Fibroblast of lung (primary cell): ENCODE measurements around the gene CHAF1B. TPM values are rescaled to one million over a fixed set of nuclear protein-coding genes. Genes with fewer than 3 reads are reported as not detected.

ENCODE experiments used
- DNase-seq, 2 donors: peaks; one replicate each; pipeline versions ENCODE4 v3.0.0 to v3.0.0-alpha.2; 2010; ENCODE audit warnings: low read depth in 2 of 2
- H2AFZ ChIP-seq: 2 replicates; pipeline ENCODE4 v1.5.1; 2012; ENCODE audit warnings: low read length, control low read depth, inconsistent platforms
- H3K27ac ChIP-seq: 2 replicates; pipeline ENCODE4 v1.5.1; 2011; ENCODE audit warnings: low read length, control low read depth; ENCODE audit not compliant: insufficient read depth
- H3K27me3 ChIP-seq: 2 replicates; pipeline ENCODE4 v1.5.1; 2011; ENCODE audit warnings: mild to moderate bottlenecking, low read length; ENCODE audit not compliant: control insufficient read depth, insufficient read depth
- H3K36me3 ChIP-seq: 2 replicates; pipeline ENCODE4 v1.5.1; 2011; ENCODE audit warnings: low read length; ENCODE audit not compliant: control insufficient read depth, insufficient read depth
- H3K4me1 ChIP-seq: 2 replicates; pipeline ENCODE4 v1.5.1; 2011; ENCODE audit warnings: low read length; ENCODE audit not compliant: control insufficient read depth, insufficient read depth; ENCODE audit errors: extremely low read depth
- H3K4me2 ChIP-seq: 2 replicates; pipeline ENCODE4 v1.5.1; 2011; ENCODE audit warnings: low read length, control low read depth; ENCODE audit not compliant: insufficient read depth; ENCODE audit errors: extremely low read depth
- H3K4me3 ChIP-seq, 4 experiments: fragments of 200-600 bp in 1 of 4; sonication (generic) in 1 of 4; replicated peaks in 1 of 4; 2 replicates each; pipeline ENCODE4 v1.5.1; 2011 to 2016; ENCODE audit warnings: low read length in 4 of 4, low read depth in 3 of 4, mild to moderate bottlenecking in 3 of 4, control low read depth in 2 of 4, inconsistent platforms in 1 of 4, mixed read lengths in 1 of 4; ENCODE audit not compliant: insufficient read depth in 1 of 4; ENCODE audit errors: control extremely low read depth in 1 of 4
- H3K79me2 ChIP-seq: 2 replicates; pipeline ENCODE4 v1.5.1; 2012; ENCODE audit warnings: mild to moderate bottlenecking, low read length, inconsistent platforms; ENCODE audit not compliant: control insufficient read depth, insufficient read depth
- H3K9ac ChIP-seq: 2 replicates; pipeline ENCODE4 v1.5.1; 2011; ENCODE audit warnings: mild to moderate bottlenecking, low read length, control low read depth; ENCODE audit not compliant: insufficient read depth
- H3K9me3 ChIP-seq: 2 replicates; pipeline ENCODE4 v1.5.1; 2012; ENCODE audit warnings: low read depth, low read length; ENCODE audit not compliant: control insufficient read depth, insufficient read depth
- H4K20me1 ChIP-seq: 2 replicates; pipeline ENCODE4 v1.5.1; 2011; ENCODE audit warnings: low read length; ENCODE audit not compliant: control insufficient read depth, insufficient read depth; ENCODE audit errors: extremely low read depth
- EZH2 ChIP-seq: IDR thresholded peaks from 2 replicates; pipeline ENCODE4 v1.5.1; 2012; ENCODE audit warnings: low read length, control low read depth, mild to moderate bottlenecking; ENCODE audit errors: missing control alignments
- polyA plus RNA-seq, 2 donors: library from polyadenylated mRNA; depleted of rRNA in 1 of 2; stranded (reverse) in 1 of 2; unstranded in 1 of 2; fragments of >200 nt; gene quantifications; 2 replicates each; pipeline ENCODE4 v1.2.1, GENCODE V29; 2011 to 2012; ENCODE audit warnings: missing spikeins in 1 of 2
- total RNA-seq: library from RNA; depleted of rRNA; stranded (reverse); fragments of >200 nt; gene quantifications from 2 replicates; pipeline ENCODE4 v1.2.1, GENCODE V29; 2014
- TF ChIP-seq, protein P1 (sequence below), 2 donors: IDR thresholded peaks in 1 of 2; conservative IDR thresholded peaks in 1 of 2; 1 replicate in 1 of 2; 2 replicates in 1 of 2; pipeline ENCODE4 v1.5.1; 2011 to 2012; ENCODE audit warnings: low read length in 2 of 2, control low read depth in 1 of 2, inconsistent platforms in 1 of 2, low read depth in 1 of 2, mild to moderate bottlenecking in 1 of 2

CHAF1B gene
- total and polyA plus RNA-seq, 2 donors (not counting 1 experiment from before 2014, with no cell fraction given): 0.99 to 5.2 TPM

- Histone ChIP-seq H2AFZ (no peak overlapping the region), H3K9me3 (no peaks in the 10 kb centered on the region), H3K36me3 (peaks cover 5% of the 10 kb centered on the region), H3K4me2 (no peak overlapping the region), H3K27me3 (no peaks in the 10 kb centered on the region), H3K79me2 (no peaks in the 10 kb centered on the region), H3K4me1 (peaks cover 7% of the 10 kb centered on the region), H3K9ac (no peak overlapping the region), H3K27ac (no peak overlapping the region), H3K4me3 (no peak overlapping the region), H4K20me1 (no peaks in the 10 kb centered on the region)
- DNase-seq: no peak
- TF ChIP-seq, protein P1, sequence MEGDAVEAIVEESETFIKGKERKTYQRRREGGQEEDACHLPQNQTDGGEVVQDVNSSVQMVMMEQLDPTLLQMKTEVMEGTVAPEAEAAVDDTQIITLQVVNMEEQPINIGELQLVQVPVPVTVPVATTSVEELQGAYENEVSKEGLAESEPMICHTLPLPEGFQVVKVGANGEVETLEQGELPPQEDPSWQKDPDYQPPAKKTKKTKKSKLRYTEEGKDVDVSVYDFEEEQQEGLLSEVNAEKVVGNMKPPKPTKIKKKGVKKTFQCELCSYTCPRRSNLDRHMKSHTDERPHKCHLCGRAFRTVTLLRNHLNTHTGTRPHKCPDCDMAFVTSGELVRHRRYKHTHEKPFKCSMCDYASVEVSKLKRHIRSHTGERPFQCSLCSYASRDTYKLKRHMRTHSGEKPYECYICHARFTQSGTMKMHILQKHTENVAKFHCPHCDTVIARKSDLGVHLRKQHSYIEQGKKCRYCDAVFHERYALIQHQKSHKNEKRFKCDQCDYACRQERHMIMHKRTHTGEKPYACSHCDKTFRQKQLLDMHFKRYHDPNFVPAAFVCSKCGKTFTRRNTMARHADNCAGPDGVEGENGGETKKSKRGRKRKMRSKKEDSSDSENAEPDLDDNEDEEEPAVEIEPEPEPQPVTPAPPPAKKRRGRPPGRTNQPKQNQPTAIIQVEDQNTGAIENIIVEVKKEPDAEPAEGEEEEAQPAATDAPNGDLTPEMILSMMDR (conservative IDR thresholded peaks at IDR 0.05 in 1 of 2, IDR thresholded peaks at IDR 0.05 in 1 of 2; ENCODE audit: low read depth in 1 of 2, low read length in 2 of 2): no peak
- no peak for TF ChIP-seq EZH2
Measured at GRCh38 chr21:36344931-36345330, 40.3 kb upstream of the CHAF1B start.

DNA sequence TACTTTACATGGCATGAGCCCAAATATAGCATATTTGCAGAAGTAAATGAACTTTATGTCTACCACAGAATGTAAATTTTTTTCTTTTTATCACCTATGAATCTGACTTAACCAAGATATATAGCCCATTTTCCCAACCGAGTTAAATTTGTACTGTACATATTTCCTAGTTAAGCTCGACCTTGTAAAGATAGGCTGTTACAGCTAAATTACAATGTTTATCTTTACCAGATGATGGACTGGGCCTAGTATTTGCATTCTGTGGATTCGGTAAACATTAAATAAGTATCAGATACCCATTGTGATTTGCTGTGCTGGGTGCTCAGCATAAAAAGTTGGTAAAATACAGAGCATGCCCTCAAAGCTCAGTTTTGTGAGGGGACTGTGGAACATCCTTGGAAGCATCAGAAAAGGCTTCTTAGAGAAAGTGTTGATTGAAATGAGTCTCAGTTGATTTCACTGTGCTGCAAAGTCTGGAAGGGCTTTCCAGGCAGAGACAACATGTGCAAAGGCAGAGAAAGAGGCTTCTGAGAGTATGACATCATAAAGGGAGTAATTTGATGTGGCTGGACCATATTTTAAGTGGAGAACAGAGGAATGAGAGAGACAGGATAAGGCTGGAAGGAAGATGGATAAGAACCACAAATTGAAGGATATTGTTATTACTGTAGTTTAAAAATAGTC lies 37.8 kb upstream of the CHAF1B start:
- Histone ChIP-seq H3K9ac (no peak overlapping the region), H3K9me3 (no peaks in the 10 kb centered on the region), H4K20me1 (no peaks in the 10 kb centered on the region), H3K27ac (no peak overlapping the region), H3K79me2 (peaks cover 2% of the 10 kb centered on the region), H3K27me3 (no peaks in the 10 kb centered on the region), H3K36me3 (peaks cover 7% of the 10 kb centered on the region), H3K4me3 (no peak overlapping the region), H3K4me2 (no peak overlapping the region), H3K4me1 (peaks cover 10% of the 10 kb centered on the region), H2AFZ (no peak overlapping the region)
- no peak for TF ChIP-seq EZH2
- TF ChIP-seq, protein P1 (conservative IDR thresholded peaks at IDR 0.05 in 1 of 2, IDR thresholded peaks at IDR 0.05 in 1 of 2; ENCODE audit: low read depth in 1 of 2, low read length in 2 of 2): no peak
- peak; percentile 18 to 54 for DNase-seq

DNA sequence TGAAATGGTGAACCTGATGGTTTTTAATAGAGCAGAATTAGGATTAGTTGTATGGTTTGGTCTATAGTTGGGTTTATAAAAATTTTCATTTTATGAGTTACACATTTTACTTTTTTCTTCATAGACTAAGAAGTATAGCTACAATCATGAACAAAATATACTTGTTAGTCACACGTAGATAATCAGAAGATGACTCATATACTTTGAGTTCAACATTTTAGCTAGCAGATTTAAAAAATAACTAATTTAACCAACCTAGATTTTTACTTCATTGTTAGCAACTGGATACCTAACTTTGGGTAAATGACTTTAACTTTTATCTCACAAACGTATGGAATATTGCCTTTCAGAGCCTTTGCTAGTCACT lies 37.2 kb upstream of the CHAF1B start:
- Histone ChIP-seq H3K9me3 (no peaks in the 10 kb centered on the region), H3K27me3 (no peaks in the 10 kb centered on the region), H3K36me3 (peaks cover 7% of the 10 kb centered on the region), H3K4me3 (no peak overlapping the region), H4K20me1 (no peaks in the 10 kb centered on the region), H3K4me1 (peaks cover 10% of the 10 kb centered on the region), H3K27ac (no peak overlapping the region), H3K9ac (no peak overlapping the region), H3K79me2 (peaks cover 2% of the 10 kb centered on the region), H2AFZ (no peak overlapping the region), H3K4me2 (no peak overlapping the region)
- TF ChIP-seq, protein P1 (conservative IDR thresholded peaks at IDR 0.05 in 1 of 2, IDR thresholded peaks at IDR 0.05 in 1 of 2; ENCODE audit: low read depth in 1 of 2, low read length in 2 of 2): no peak
- no peak for TF ChIP-seq EZH2
- peak; percentile 19 to 53 for DNase-seq
